H54 (cell line): ENCODE data around the gene PDLIM7.

Experiments used
- DNase-seq: peaks from one replicate; pipeline ENCODE4 v3.0.0; 2011; ENCODE audit warnings: low spot score, mixed read lengths; ENCODE audit not compliant: insufficient read length
- FAIRE-seq: peaks from 3 replicates; lab custom pipeline; 2011; peaks lifted over from hg19 to GRCh38; lab: Jason Lieb, UNC
- POLR2A ChIP-seq: IDR thresholded peaks from 2 replicates; pipeline ENCODE4 v1.6.1; 2011; ENCODE audit warnings: low read depth, mild to moderate bottlenecking, low read length

PDLIM7 gene

GRCh38 chr5:177507596-177508220, 10.3 kb upstream of the PDLIM7 start:
- TF ChIP-seq POLR2A, result no peak
- DNase-seq (no peak), FAIRE-seq (no peak)

GRCh38 chr5:177507165-177507564, 9.8 kb upstream of the PDLIM7 start:
- FAIRE-seq (no peak), DNase-seq (no peak)
- TF ChIP-seq POLR2A, result no peak

DNA sequence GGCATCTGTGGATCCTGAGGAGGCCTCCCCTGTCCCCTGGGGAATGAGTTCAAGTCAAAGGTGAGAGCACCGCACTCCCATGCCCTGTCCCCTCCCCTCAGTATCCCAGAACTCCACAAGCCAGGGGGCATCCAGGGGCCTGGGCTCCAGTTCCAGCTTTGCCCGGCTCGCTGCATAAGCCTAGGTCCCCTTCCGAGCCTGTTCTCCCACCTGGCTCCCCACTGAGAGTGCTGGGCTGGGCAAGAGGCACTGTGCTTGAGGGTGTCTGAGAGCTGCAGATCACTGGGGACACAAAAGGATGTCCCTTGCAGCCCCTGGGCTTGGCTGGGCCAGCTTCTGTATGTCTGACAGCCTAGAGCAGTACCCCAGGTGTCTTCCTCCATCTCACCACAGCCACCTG, 7.7 kb upstream of the PDLIM7 start:
- FAIRE-seq (no peak), DNase-seq (no peak)
- TF ChIP-seq POLR2A, result no peak

DNA sequence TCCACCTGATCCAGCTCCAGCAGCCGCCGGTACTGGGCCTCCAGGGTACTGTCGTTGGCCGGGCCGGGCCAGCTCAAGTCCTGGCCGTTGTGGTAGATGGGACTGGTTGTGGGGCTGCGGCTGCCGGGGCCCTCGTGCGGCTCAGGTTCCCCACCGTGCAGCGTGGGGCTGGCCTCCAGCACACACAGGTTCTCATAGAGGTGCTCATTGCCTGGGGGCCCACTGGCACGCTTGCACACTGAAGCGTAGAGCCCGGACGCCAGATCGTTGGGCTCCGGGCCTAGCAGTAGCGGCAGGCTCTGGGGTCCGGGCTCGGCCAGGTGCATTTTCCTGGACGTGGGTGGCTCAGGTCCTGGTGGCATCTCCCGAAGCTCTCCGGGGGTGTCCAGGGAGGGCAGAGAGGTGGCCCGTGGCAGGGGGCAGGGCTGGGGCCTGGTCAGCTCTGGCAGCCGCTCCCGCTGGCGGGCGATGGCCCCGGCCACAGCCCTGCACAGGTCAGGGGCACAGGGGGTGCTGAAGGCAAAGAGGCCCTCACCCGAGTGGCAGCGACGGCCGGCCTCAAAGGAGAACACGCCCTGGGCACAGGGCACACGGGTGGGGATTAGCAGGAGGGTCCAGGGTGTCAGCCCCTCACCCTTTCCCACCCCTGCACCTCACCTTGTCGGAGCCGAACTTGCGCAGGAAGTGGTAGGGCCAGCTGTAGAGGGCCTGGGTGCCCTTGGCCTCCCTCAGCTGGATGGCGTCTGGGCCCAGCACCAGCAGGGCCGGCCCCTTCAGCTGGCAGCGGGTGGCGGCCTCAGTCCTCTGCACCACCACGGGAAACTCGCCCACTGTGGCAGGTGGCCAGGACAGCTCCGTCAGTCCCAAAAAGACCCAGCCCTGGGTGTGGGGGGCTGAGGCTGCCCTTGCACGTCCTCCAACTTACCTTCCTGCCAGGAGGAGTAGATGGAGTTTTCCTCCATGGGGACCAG, 7.0 kb upstream of the PDLIM7 start:
- DNase-seq (no peak), FAIRE-seq (no peak)
- TF ChIP-seq POLR2A, result no peak

- no peak for FAIRE-seq
- no peak for DNase-seq
- no peak for TF ChIP-seq POLR2A
Observed at GRCh38 chr5:177503351-177504085, 6.1 kb upstream of the PDLIM7 start.

- FAIRE-seq, result no peak
- no peak for DNase-seq
- TF ChIP-seq POLR2A, result no peak
Observed at GRCh38 chr5:177502886-177503285, 5.5 kb upstream of the PDLIM7 start.

GRCh38 chr5:177501874-177502678, 4.7 kb upstream of the PDLIM7 start:
- no peak for DNase-seq
- no peak for TF ChIP-seq POLR2A
- FAIRE-seq, result no peak

GRCh38 chr5:177500685-177501522, 3.5 kb upstream of the PDLIM7 start:
- FAIRE-seq (no peak), DNase-seq (peak; percentile 94)
- 0 out of 2 replicates have a peak, but pooled peaks have one; percentile 19 for TF ChIP-seq POLR2A

GRCh38 chr5:177499842-177500241, 2.4 kb upstream of the PDLIM7 start:
- no peak for DNase-seq
- no peak for FAIRE-seq
- TF ChIP-seq POLR2A, result no peak

DNA sequence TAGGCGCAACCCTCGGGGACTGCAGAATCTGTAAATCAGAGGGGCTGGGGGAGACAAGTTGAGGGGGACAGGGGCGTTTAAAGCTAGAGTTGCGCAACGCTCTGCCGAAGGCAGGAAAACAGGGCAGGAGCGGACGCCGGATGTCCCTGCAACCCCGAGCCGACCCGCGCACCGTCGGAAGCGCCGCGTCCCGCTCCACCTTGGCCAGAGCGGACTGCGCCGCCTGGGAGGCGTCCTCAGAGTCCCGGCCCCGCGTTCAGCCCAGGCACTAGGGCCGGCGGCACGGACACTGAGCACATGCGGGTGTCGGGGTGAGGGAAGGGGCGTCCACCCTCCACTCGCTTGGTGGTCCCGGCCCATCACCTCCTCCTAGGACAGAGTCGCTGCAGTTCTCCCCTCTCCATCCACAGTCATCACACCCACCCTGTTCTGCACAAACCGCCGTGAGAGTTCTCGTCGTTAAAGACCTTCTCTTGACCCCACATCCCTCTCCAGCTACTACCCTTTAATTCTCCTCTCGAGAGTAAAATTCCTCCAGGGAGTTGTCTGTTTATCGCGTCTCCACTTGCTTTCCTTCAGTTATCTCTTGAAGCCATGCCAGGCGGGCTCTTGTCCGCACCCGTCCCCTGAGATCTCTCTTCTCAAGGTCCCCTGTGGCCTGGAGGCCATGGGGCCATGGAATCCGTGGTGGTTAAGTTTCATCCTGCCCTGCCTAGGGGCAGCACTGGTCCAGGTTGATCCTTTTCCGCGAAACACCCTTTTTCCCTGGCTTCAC, 796 bp upstream of the PDLIM7 start:
- FAIRE-seq, result no peak
- no peak for TF ChIP-seq POLR2A
- no peak for DNase-seq

GRCh38 chr5:177496727-177497291, 595 bp downstream of the PDLIM7 start:
- peak; percentile 75 for DNase-seq
- FAIRE-seq, result no peak
- TF ChIP-seq POLR2A, result no peak; the same call in none of the 2 replicates
